Retina (tissue), 1 donor: Measurements from ENCODE around the gene FBXL13.
"Not testable (repeated sequence)": the region's sequence is repeated elsewhere in the genome, so short reads cannot be mapped to it uniquely, and the experiment has no call there.

Source experiments
- DNase-seq: peaks from one replicate; pipeline ENCODE4 v3.0.0-alpha.2; 2016

Gene FBXL13

GRCh38 chr7:102811942-102812678 is 262.5 kb downstream of the FBXL13 start:
- DNase-seq = no peak

DNA sequence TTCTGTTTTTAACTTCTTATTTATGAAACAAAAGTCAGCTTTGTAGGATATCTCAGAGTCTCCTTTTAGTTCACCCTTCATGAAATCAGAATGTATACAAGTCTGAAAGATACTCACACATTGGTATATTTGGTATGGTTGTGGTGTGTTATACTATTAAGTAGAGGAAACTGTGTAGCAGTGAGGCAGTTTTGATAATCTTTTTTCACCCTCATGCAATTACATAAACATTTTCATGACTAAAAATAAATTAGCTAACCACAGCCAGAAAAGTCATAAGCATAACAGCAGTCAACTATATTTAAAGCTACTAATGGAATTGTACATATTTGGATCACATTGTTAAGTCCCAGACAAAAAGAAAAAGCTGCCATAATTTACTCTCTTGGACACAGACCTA is 263.7 kb downstream of the FBXL13 start:
- DNase-seq = no peak

- no peak for DNase-seq
Measured at GRCh38 chr7:102806613-102807012, 268.0 kb downstream of the FBXL13 start.

DNA sequence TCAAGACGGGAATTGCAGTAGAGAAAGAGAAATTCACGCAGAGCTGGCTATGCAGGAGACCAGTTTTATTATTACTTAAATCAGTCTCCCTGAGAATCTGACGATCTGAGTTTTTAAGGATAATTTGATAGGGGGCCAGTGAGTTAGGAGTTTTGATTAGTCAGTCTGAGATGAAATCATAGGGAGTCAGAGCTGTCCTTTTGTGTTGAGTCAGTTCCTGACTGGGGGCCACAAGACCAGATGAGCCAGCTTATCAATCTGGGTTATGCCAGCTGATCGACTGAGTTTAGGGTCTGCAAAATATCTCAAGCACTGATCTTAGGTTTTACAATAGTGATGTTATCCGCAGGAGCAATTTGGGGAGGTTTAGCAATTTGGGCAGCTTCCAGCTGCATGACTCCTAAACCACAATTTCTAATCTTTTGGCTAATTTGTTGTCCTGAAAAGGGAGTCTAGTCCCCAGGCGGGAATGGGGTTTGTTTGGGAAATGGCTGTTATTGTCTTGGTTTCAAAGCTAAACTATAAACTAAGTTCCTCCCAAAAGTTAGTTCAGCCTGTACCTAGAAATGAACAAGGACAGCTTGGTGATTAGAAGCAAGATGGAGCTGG is 278.5 kb downstream of the FBXL13 start:
- DNase-seq = not testable (repeated sequence)

GRCh38 chr7:102794567-102794966 is 280.0 kb downstream of the FBXL13 start:
- DNase-seq = not testable (repeated sequence)

DNA sequence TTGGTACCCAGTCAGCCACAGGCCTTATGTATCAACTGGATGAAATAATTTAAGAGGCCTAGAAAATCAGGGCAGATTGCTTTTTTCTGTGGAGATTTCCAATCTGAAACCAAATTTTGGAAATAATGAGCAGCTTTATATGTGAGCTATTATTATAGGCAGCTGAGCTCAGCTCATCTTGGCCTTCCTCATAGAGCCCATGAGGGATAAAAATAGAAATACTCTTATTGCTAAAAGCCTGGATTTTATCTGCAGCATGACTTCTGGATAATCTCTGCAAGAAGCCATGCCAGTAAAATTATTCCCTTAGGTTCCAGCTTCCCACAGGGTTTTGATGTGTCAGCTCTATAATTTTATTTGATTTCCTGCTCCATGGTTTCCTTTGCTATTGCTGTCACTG is 282.8 kb downstream of the FBXL13 start:
- not testable (repeated sequence) for DNase-seq

DNA sequence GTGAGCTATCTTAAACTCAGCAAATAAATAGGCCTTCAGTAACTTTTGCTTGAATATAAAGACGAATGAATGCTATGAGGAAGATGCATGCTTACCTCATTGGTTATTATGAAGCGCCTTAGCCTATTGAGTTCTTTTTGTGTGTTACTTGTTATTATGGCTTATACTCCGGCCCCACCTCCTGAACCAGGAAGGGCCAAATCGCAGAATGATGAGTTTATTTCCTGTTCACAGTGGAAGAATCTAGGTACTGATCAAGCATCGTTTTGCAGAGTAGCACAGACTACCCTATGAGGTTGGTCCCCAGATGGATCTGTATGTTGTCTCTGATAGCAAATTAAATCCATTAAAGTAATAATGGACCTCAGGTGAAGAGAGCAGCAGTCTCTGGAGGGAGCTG is 283.2 kb downstream of the FBXL13 start:
- not testable (repeated sequence) for DNase-seq

GRCh38 chr7:102790364-102791100 is 284.1 kb downstream of the FBXL13 start:
- not testable (repeated sequence) for DNase-seq

GRCh38 chr7:102788770-102789169 is 285.8 kb downstream of the FBXL13 start:
- DNase-seq = not testable (repeated sequence)

DNA sequence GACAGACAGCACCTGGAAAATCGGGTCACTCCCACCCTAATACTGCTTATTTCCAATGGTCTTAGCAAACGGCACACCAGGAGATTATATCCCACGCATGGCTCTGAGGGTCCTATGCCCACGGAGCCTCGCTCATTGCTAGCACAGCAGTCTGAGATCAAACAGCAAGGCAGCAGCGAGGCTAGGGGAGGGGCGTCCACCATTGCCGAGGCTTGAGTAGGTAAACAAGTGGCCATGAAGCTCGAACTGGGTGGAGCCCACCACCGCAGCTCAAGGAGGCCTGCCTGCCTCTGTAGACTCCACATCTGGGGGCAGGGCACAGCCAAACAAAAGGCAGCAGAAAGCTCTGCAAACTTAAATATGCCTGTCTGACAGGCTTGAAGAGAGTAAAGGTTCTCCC is 293.7 kb downstream of the FBXL13 start:
- DNase-seq = not testable (repeated sequence)

- DNase-seq = not testable (repeated sequence)
Measured at GRCh38 chr7:102778663-102779062, 295.9 kb downstream of the FBXL13 start.

DNA sequence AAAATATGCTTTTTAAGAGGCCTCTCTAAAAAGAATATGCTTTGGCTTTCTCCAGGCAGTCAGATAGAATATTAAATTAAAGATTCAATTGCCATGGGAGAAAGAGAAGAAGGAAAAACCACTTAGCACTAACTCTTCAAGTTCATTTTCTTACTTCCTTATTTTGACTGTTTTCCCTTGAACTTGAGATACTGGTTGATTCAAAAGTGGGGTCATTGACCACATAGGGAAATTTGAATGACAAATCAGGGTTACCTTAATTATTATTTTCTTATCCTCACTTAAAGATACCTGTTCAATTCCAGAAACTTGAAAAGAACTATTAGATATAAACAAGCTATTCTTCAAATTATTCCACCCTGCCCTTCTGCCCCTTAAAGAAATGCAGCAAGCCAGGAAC is 298.4 kb downstream of the FBXL13 start:
- DNase-seq = not testable (repeated sequence)

DNA sequence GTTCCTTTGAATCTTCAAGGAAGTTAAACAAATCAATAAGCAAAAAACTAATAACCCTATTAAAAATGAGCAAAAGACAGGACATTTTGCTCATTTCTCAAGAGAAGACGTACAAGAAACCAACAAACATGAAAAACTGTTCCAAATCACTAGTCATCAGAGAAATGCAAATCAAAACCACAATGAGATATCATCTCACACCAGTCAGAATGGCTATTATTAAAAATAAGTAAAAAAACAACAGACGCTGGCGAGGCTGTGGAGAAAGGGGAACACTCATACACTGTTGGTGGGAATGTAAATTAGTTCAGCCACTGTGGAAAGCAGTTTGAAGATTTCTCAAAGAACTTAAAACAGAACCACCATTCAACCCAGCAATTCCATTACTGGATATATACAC is 304.1 kb downstream of the FBXL13 start:
- DNase-seq = not testable (repeated sequence)

DNA sequence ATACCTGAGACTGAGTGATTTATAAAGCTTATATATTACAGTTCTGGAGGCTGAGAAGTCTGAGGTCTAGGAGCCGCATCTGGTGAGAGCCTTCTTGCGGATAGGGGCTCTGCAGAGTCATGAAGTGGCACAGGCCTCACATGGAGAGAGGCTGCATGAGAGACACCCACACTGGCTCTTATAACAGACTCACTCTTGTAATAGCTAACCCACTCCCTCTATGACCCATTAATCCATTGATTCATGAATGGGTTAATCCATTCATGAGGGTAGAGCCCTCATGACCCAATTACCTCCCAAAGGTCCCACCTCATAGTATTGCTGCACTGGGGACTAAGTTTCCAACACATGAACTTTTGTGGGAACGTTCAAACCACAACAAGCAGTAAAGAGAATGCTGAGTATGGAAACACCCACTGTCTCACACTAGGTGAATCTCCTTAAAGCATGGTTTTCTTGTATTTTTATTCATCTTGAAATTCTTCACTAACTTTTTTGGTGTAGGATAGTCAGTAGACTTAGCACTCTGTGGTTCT is 304.9 kb downstream of the FBXL13 start:
- not testable (repeated sequence) for DNase-seq

DNA sequence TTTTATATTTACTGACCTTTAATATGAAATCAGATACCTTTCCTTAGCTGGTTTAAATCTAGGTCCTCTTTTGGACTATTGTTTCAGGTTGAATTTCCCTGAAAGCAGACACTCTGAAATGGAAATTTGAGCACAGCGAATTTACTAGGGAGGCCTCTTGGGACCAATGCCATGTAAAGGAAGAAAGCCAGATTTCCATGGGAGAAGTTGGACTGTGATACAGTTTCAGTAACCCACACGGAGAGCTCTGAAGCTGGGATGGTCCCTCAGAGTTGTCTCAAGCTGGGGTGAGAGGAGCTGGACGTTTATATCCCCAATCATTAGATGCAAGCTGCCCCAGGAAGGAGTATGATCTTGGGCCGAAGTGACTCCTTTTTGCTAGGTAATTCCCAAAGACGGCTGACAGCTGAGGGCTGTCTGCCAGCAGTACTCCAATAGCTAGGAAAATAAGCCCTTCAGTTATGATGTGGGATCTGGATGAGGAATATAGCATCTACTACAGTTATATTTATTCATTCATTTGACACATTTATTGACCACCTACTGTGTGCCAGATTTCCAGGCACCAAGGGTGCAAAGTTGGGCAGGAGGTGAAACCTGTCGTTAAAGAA is 311.2 kb downstream of the FBXL13 start:
- DNase-seq = not testable (repeated sequence)
